GM21423 (cell line): ENCODE results near the gene LY6G5C.

Experiments used
- ATAC-seq: cut with Tn5 transposase; IDR thresholded peaks from one replicate; pipeline ENCODE4 v1.9.1; 2021; ENCODE audit warnings: mild to moderate bottlenecking, moderate library complexity; ENCODE audit not compliant: unreplicated experiment

Gene LY6G5C

GRCh38 chr6:31663126-31663960 is 17.5 kb downstream of the LY6G5C start:
- ATAC-seq: no peak

- no peak for ATAC-seq
These were observed 18.6 kb downstream of the LY6G5C start for GRCh38 chr6:31662124-31662723.

- ATAC-seq: no peak
These were observed 19.4 kb downstream of the LY6G5C start for GRCh38 chr6:31661262-31662123.

- ATAC-seq: peak; percentile 42
These were observed 20.2 kb downstream of the LY6G5C start, which contains the start of gene C6orf47 for GRCh38 chr6:31660381-31661261. Gene C6orf47, minus strand, starts transcription at chr6:31660778. Its CDS starts 831 bp downstream, at chr6:31659947.

- ATAC-seq: no peak
These were observed 21.1 kb downstream of the LY6G5C start for GRCh38 chr6:31659649-31660380.

- ATAC-seq: no peak
These were observed 21.8 kb downstream of the LY6G5C start for GRCh38 chr6:31658983-31659648.

- ATAC-seq: no peak
These were observed 22.6 kb downstream of the LY6G5C start for GRCh38 chr6:31658158-31658688.

- ATAC-seq: no peak
These were observed 23.3 kb downstream of the LY6G5C start for GRCh38 chr6:31657406-31658157.

- ATAC-seq: no peak
These were observed 25.3 kb downstream of the LY6G5C start, which contains the start of gene APOM for GRCh38 chr6:31655349-31656237. Gene APOM, plus strand, starts transcription at chr6:31655894. Its CDS starts 73 bp downstream, at chr6:31655967.

GRCh38 chr6:31654574-31655348 is 26.1 kb downstream of the LY6G5C start:
- ATAC-seq: no peak

- ATAC-seq: peak; percentile 55
These were observed 27.7 kb downstream of the LY6G5C start for GRCh38 chr6:31652925-31653724.

GRCh38 chr6:31651602-31652191 is 29.2 kb downstream of the LY6G5C start:
- peak; percentile 31 for ATAC-seq

GRCh38 chr6:31645325-31645724 is 35.5 kb downstream of the LY6G5C start:
- no peak for ATAC-seq

- ATAC-seq: no peak
These were observed 36.9 kb downstream of the LY6G5C start for GRCh38 chr6:31643818-31644454.
